K562 (cell line): ENCODE data around the gene NFATC2. TPM values are rescaled to one million over a fixed set of nuclear protein-coding genes. Genes with fewer than 3 reads are reported as not detected.
A peak's percentile ranks its signal among the peaks of the same experiment; 100 is the strongest.

Experiments
- ATAC-seq: fragments of 200-7000 bp; cut with Tn5 transposase; 3 replicates; pipeline ENCODE4 v1.9.1; 2020; ENCODE audit warnings: moderate library complexity
- BruUV-seq: library from RNA; stranded (reverse); fragments of 400-500 nt; replicated peaks from 2 replicates; lab custom pipeline; 2021; lab: Mats Ljungman, UMichigan
- CTCF ChIA-PET: fragments of 300-600 bp; formaldehyde crosslinking; extraction: SDS; loops from one replicate; lab custom pipeline; 2021; ENCODE audit warnings: low intra/inter-chr PET ratio; lab: Yijun Ruan, JAX
- POLR2A ChIA-PET: fragments of 300-600, 350-650 bp; sonication (Branson Sonifier 250); formaldehyde crosslinking; extraction: SDS; loops from one replicate; lab custom pipeline; 2021; ENCODE audit warnings: antibody characterized with exemption, inconsistent platforms; lab: Yijun Ruan, JAX
- DNase-seq, 4 experiments: peaks; one replicate each; pipeline versions ENCODE4 v3.0.0 to v3.0.0-alpha.2; 2011 to 2018; ENCODE audit warnings: low spot score in 3 of 4, mixed read lengths in 3 of 4; ENCODE audit errors: extremely low read depth in 1 of 4
- FAIRE-seq: peaks from 2 replicates; lab custom pipeline; 2011; peaks lifted over from hg19 to GRCh38; lab: Jason Lieb, UNC
- H2AFZ ChIP-seq: 2 replicates; pipeline ENCODE4 v1.6.0; 2011; ENCODE audit warnings: low read depth, low read length, control low read depth, inconsistent platforms
- H3K27ac ChIP-seq: fragments of 200-600 bp; 3 replicates; pipeline ENCODE4 v1.8.0; 2011; ENCODE audit warnings: low read depth, mild to moderate bottlenecking, control low read depth, inconsistent platforms, low read length, moderate library complexity, mixed read lengths; ENCODE audit errors: extremely low read depth
- H3K27me3 ChIP-seq, 2 experiments: fragments of 300-600 bp in 1 of 2; 2 replicates in 1 of 2; 3 replicates in 1 of 2; pipeline versions ENCODE4 v1.6.0 to v1.8.0; 2011; ENCODE audit warnings: inconsistent platforms in 2 of 2, low read length in 2 of 2, mild to moderate bottlenecking in 1 of 2, mixed read lengths in 1 of 2, moderate library complexity in 1 of 2; ENCODE audit not compliant: control insufficient read depth in 2 of 2, insufficient read depth in 2 of 2
- H3K36me3 ChIP-seq: fragments of 300-600 bp; 3 replicates; pipeline ENCODE4 v1.8.0; 2011; ENCODE audit warnings: mild to moderate bottlenecking, low read length, inconsistent platforms; ENCODE audit not compliant: control insufficient read depth, insufficient read depth
- H3K4me1 ChIP-seq, 2 experiments: fragments of 200-600 bp in 1 of 2; replicated peaks in 1 of 2; 2 replicates in 1 of 2; 3 replicates in 1 of 2; pipeline versions ENCODE4 v1.5.1 to v1.8.0; 2011; ENCODE audit warnings: inconsistent platforms in 2 of 2, low read length in 2 of 2, mild to moderate bottlenecking in 1 of 2, mixed read lengths in 1 of 2, moderate library complexity in 1 of 2; ENCODE audit not compliant: control insufficient read depth in 2 of 2, insufficient read depth in 2 of 2
- H3K4me2 ChIP-seq: 2 replicates; pipeline ENCODE4 v1.6.1; 2011; ENCODE audit warnings: low read length, control low read depth, inconsistent platforms, mixed read lengths; ENCODE audit not compliant: insufficient read depth
- H3K4me3 ChIP-seq: fragments of 200-600 bp; sonication (generic), shearing (Covaris generic); 2 replicates; pipeline ENCODE4 v1.5.1; 2016; ENCODE audit warnings: control low read depth, inconsistent platforms
- H3K79me2 ChIP-seq: fragments of 200-600 bp; 3 replicates; pipeline ENCODE4 v1.8.0; 2011; ENCODE audit warnings: low read length, inconsistent platforms; ENCODE audit not compliant: control insufficient read depth, insufficient read depth
- H3K9ac ChIP-seq, 2 experiments: 2 replicates each; pipeline versions ENCODE4 v1.6.0 to v1.6.1; 2011; ENCODE audit warnings: low read depth in 2 of 2, low read length in 2 of 2, control low read depth in 1 of 2, inconsistent platforms in 1 of 2, mild to moderate bottlenecking in 1 of 2, mixed read lengths in 1 of 2; ENCODE audit not compliant: insufficient read depth in 1 of 2
- H3K9me1 ChIP-seq: one replicate; pipeline ENCODE4 v1.6.0; 2011; ENCODE audit warnings: inconsistent platforms, mild to moderate bottlenecking, low read length, moderate library complexity; ENCODE audit not compliant: control insufficient read depth, insufficient read depth
- H3K9me3 ChIP-seq: replicated peaks from 2 replicates; pipeline ENCODE4 v1.5.1; 2011; ENCODE audit warnings: low read depth, low read length, inconsistent platforms; ENCODE audit not compliant: control insufficient read depth, insufficient read depth
- H4K20me1 ChIP-seq: replicated peaks from 2 replicates; pipeline ENCODE4 v1.6.1; 2011; ENCODE audit warnings: low read length, inconsistent platforms, mixed read lengths; ENCODE audit not compliant: control insufficient read depth, insufficient read depth
- BCL6 ChIP-seq: fragments of 250-450 bp; sonication (Bioruptor Pico); IDR thresholded peaks from 2 replicates; pipeline ENCODE4 v1.4.0; 2020
- EP400 ChIP-seq: fragments of 450-650 bp; IDR thresholded peaks from 2 replicates; pipeline ENCODE4 v1.6.1; 2017; ENCODE audit warnings: antibody characterized with exemption, mild to moderate bottlenecking, moderate library complexity
- HNRNPK ChIP-seq: fragments of 200-400 bp; formaldehyde crosslinking; IDR thresholded peaks from one replicate; pipeline ENCODE4 v1.6.1; 2018; ENCODE audit warnings: mild to moderate bottlenecking, low read depth, low read length; ENCODE audit not compliant: poor library complexity, severe bottlenecking
- JUND ChIP-seq, 2 experiments: IDR thresholded peaks; 2 replicates in 1 of 2; 3 replicates in 1 of 2; pipeline ENCODE4 v1.6.1; 2011; ENCODE audit warnings: borderline replicate concordance in 2 of 2, low read depth in 2 of 2, low read length in 2 of 2, improper control_type of control experiment in 1 of 2, missing biosample characterization in 1 of 2, missing genetic modification characterization in 1 of 2, missing genetic modification reagents in 1 of 2
- MXI1 ChIP-seq: IDR thresholded peaks from 2 replicates; pipeline ENCODE4 v1.6.1; 2011; ENCODE audit warnings: low read depth, mild to moderate bottlenecking, improper control_type of control experiment, low read length
- MYC ChIP-seq, 2 experiments: fragments of 250-450 bp in 1 of 2; sonication (Bioruptor Pico) in 1 of 2; IDR thresholded peaks; 2 replicates each; pipeline versions ENCODE4 v1.5.1 to v1.6.1; 2012 to 2021; ENCODE audit warnings: low read depth in 2 of 2, borderline replicate concordance in 1 of 2, improper control_type of control experiment in 1 of 2, low read length in 1 of 2, mild to moderate bottlenecking in 1 of 2, moderate library complexity in 1 of 2
- PHF20 ChIP-seq: fragments of 450-650 bp; IDR thresholded peaks from 2 replicates; pipeline ENCODE4 v1.6.1; 2018; ENCODE audit not compliant: partially characterized antibody
- SNIP1 ChIP-seq: fragments of 450-650 bp; IDR thresholded peaks from 2 replicates; pipeline ENCODE4 v1.7.1; 2017; ENCODE audit warnings: low read depth, mild to moderate bottlenecking
- SRSF3 ChIP-seq: fragments of 200-400 bp; formaldehyde crosslinking; IDR thresholded peaks from 2 replicates; pipeline ENCODE4 v1.6.1; 2016; ENCODE audit warnings: mild to moderate bottlenecking, low read length, moderate library complexity; ENCODE audit not compliant: insufficient read depth
- TAL1 ChIP-seq: fragments of 450-650 bp; IDR thresholded peaks from 2 replicates; pipeline ENCODE4 v1.6.1; 2016; ENCODE audit warnings: mild to moderate bottlenecking
- TRIM24 ChIP-seq, 2 experiments: fragments of 450-650 bp; IDR thresholded peaks; 2 replicates each; pipeline ENCODE4 v1.6.1; 2016
- ZKSCAN3 ChIP-seq: fragments of 250-450 bp; sonication (Bioruptor Pico); IDR thresholded peaks from 2 replicates; pipeline ENCODE4 v1.4.0; 2020
- ZNF830 ChIP-seq: fragments of 250-450 bp; sonication (Bioruptor Pico); IDR thresholded peaks from 2 replicates; pipeline ENCODE4 v1.5.0; 2021; ENCODE audit warnings: mild to moderate bottlenecking
- WGBS: fragments of 100-300 bp; shearing (Covaris generic); methylation state at CpG from one replicate; pipeline ENCODE4 v1.1.6; 2016; ENCODE audit warnings: low coverage, mixed read lengths; ENCODE audit not compliant: insufficient coverage; ENCODE audit errors: missing lambda C conversion rate; 5-methylcytosine and 5-hydroxymethylcytosine counted together
- in situ Hi-C: fragments of 300-500 bp; cut with MboI; formaldehyde crosslinking; loops from 4 replicates; pipeline ENCODE4 v1.15.0; 2018; ENCODE audit warnings: inconsistent platforms, mixed read lengths
- intact Hi-C: fragments of 100-400 bp; cut with micrococcal nuclease; formaldehyde crosslinking; loops from 2 replicates; pipeline ENCODE4 v1.14.2; 2022
- polyA plus RNA-seq, 8 experiments: library from polyadenylated mRNA; depleted of rRNA in 4 of 8; stranded (reverse) in 5 of 8; unstranded in 3 of 8; fragments of >200 nt; fragmentation: Nextera tagmentation in 2 of 8; fragmentation: Illumina TruSeq in 1 of 8; extraction: Ambion mirVana in 2 of 8; extraction: Trizol in 1 of 8; gene quantifications; 2 replicates each; pipeline versions ENCODE4 v1.2.1 to v1.2.3, GENCODE V29; 2011 to 2014; ENCODE audit warnings: inconsistent platforms in 1 of 8, missing spikeins in 1 of 8
- total RNA-seq, 7 experiments: library from RNA; depleted of rRNA in 6 of 7; stranded (reverse); fragments of >200 nt in 6 of 7; fragmentation: Illumina TruSeq in 2 of 7; extraction: Trizol in 2 of 7; gene quantifications; 2 replicates each; pipeline versions ENCODE4 v1.2.1 to v1.2.3, GENCODE V29; 2011 to 2021; ENCODE audit warnings: low replicate concordance in 1 of 7
- TF ChIP-seq, protein P1 (sequence below), 2 experiments: fragments of 450-650 bp in 1 of 2; sonication (generic) in 1 of 2; formaldehyde crosslinking in 1 of 2; IDR thresholded peaks in 1 of 2; conservative IDR thresholded peaks in 1 of 2; 2 replicates each; pipeline versions ENCODE4 v1.6.1 to v1.8.1; 2016 to 2023; ENCODE audit warnings: mild to moderate bottlenecking in 2 of 2, moderate library complexity in 2 of 2, inconsistent platforms in 1 of 2, missing genetic modification reagents in 1 of 2

NFATC2 gene
- total and polyA plus RNA-seq, 9 of the 15 experiments (the other 6 are each of a cell fraction or from before 2014, with no cell fraction given), result 1.9 to 11.2 (median 3.0) TPM

DNA sequence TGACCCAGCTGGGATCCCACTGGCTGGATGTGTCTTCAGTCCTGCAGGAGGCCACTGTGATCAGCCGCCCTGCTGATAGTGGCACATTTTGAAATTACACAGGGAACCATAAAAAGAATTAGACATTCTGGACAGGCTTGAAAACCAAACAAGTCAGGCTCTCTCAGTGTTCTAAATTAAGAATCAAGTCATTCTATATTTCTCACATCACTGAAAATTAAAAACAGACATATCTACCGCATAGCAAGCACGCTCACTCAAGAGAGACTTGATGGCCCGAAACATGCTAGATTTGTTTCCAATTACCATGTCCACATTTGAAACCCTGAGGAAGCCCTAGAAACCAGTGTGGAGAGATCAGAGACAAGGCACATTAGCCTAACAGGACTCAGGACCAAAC lies 57.7 kb downstream of the NFATC2 start:
- no TSS peak for BruUV-seq
- Histone ChIP-seq H4K20me1 (no peaks in the 10 kb centered on the region), H3K4me1 (peaks cover 0 to 6% of the 10 kb centered on the region in 2 experiments; a peak in 4 of 5 replicates), H3K9me3 (no peaks in the 10 kb centered on the region; the same call in 1 of the 2 replicates), H3K79me2 (no peaks in the 10 kb centered on the region), H2AFZ (no peak overlapping the region), H3K27ac (no peak overlapping the region), H3K27me3 (no peaks in the 10 kb centered on the region), H3K9ac (peak overlapping the region in 1 of 2 experiments; percentile 56; a peak in 1 of 4 replicates), H3K9me1 (peaks cover 10% of the 10 kb centered on the region), H3K4me3 (no peak overlapping the region), H3K4me2 (no peak overlapping the region), H3K36me3 (peaks cover 28% of the 10 kb centered on the region; the same call in 2 of the 3 replicates)
- FAIRE-seq (no peak), DNase-seq (no peak), ATAC-seq (no peak)
- in situ Hi-C loops, result no loop called here
- CTCF ChIA-PET, result no interaction called here
- TF ChIP-seq SRSF3 (no peak), TAL1 (no peak), ZNF830 (CRISPR knock-in tag) (no peak)
- POLR2A ChIA-PET, result no interaction called here
- WGBS, result 98% methylated on average over 4 of the region's 4 CpGs
- intact Hi-C loops, result no loop called here

DNA sequence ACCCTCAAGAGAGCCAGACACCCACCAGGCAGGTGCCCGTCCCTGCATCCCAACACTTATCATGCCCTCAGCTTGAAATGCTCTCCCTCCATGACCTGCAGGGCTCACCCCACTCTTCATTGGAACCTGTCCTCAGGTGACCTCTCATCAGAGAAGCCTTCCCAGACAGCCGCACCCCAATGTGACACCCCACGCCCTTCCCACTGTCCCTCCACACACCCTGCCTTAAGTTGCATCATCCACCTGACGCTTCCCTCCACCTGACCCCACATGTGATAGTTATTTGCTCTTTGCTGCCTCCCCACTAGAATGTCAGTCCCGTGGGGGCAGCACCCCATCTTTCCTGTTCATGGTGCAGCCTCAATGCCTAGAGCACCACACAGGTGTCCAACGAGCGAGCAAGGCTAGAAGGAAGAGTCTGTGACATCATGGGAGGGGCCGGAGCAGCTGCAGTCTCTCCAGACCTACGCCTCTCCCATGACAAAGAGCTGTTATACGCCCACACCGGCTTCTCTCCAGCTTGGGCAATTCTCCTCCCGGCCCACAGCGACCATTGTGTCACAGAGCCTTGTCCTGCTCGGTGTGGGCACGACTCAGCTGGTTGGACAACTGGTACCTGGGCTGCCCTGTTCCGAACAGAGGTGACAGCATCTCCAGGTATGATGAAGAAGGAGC lies 58.2 kb downstream of the NFATC2 start:
- ChIA-PET POLR2A (no interaction called here), CTCF (no interaction called here)
- Histone ChIP-seq H3K9me3 (no peaks in the 10 kb centered on the region; the same call in 1 of the 2 replicates), H3K9me1 (peaks cover 10% of the 10 kb centered on the region), H3K36me3 (peaks cover 30% of the 10 kb centered on the region; the same call in 2 of the 3 replicates), H3K4me3 (no peak overlapping the region), H3K4me1 (peaks cover 0 to 6% of the 10 kb centered on the region in 2 experiments; a peak in 4 of 5 replicates), H2AFZ (no peak overlapping the region), H3K9ac (peak overlapping the region in 1 of 2 experiments; percentile 56; a peak in 1 of 4 replicates), H3K79me2 (no peaks in the 10 kb centered on the region), H3K27ac (no peak overlapping the region), H3K4me2 (no peak overlapping the region), H3K27me3 (no peaks in the 10 kb centered on the region), H4K20me1 (no peaks in the 10 kb centered on the region)
- FAIRE-seq (no peak), DNase-seq (no peak), ATAC-seq (peak; percentile 58)
- no TSS peak for BruUV-seq
- WGBS, result 73% methylated on average over 14 of the region's 16 CpGs
- in situ Hi-C loops, result no loop called here
- intact Hi-C loops, result no loop called here
- TF ChIP-seq ZKSCAN3 (CRISPR knock-in tag) (no peak), SNIP1 (no peak), TRIM24 (IDR thresholded peaks at IDR 0.05) (peak in 1 of 2 experiments; percentile 25; a peak in 1 of 4 replicates), BCL6 (CRISPR knock-in tag) (no peak), HNRNPK (no peak), JUND (IDR thresholded peaks at IDR 0.05; ENCODE audit: borderline replicate concordance, low read depth, low read length) (0 out of 2 replicates have a peak, but pooled peaks have one; percentile 33), JUND (tag; IDR thresholded peaks at IDR 0.05; ENCODE audit: borderline replicate concordance, low read depth, low read length) (no peak), MYC (IDR thresholded peaks at IDR 0.05; ENCODE audit: low read depth, low read length) (0 out of 2 replicates have a peak, but pooled peaks have one; percentile 22), MYC (CRISPR knock-in tag; IDR thresholded peaks at IDR 0.05; ENCODE audit: borderline replicate concordance, low read depth) (no peak), EP400 (peak; percentile 28), MXI1 (no peak), PHF20 (no peak)
- TF ChIP-seq, protein P1, sequence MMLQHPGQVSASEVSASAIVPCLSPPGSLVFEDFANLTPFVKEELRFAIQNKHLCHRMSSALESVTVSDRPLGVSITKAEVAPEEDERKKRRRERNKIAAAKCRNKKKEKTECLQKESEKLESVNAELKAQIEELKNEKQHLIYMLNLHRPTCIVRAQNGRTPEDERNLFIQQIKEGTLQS (IDR thresholded peaks at IDR 0.05), result peak; percentile 75
- TF ChIP-seq, protein P1 (CRISPR knock-in tag; conservative IDR thresholded peaks at IDR 0.05), result no peak
